ENCODE data around the gene SRPK1.

Gene SRPK1

GRCh38 chr6:35784200-35784599 is 136.7 kb downstream of the SRPK1 start:
- no peak for DNase-seq (ENCODE audit: insufficient read length, low spot score)
- no peak for FAIRE-seq
- no peak for TF ChIP-seq CTCF (IDR thresholded peaks at IDR 0.05; ENCODE audit: insufficient read depth, missing control alignments)

Measured in D721Med (cell line).